ENCODE results near the gene IVD.

DNA sequence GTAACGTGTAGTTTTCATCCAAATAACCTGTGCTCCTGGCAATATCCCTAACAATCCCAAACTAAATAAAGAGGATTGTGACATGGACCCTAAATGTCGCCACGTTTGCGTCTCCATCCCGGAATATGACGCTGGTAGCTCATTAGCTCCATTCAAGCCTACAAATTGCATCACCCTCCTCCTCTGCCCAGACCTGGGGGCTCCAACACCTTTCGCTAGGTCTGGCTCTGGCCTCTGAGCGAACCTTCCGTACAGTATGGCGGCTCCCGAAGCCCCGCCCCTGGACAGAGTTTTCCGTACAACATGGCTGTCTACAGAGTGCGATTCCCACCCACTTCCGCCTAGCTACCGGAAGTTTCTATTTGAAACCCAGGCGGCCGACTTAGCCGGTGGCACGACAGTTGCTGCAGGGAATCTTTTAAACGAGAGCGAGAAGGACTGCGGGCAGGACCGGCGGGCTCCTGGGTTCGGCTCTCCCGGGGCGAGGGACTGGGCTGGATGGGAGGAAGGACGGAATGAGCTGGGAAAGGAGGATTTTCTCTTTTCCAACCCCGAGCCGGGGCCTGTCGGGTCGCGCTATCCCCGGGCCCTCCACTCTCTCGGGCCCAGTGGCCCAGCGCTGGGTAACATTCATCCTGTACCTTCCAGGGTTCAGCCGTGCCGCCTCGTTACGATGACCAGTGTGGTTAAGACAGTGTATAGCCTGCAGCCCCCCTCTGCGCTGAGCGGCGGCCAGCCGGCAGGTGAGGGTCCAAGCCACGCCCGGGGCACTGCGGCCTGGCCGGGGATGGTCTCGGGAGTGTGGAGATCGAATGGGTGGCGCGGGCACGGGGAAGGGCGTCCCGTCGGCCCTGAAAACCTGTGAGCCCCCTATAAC is 22.8 kb upstream of the IVD start, which contains the start of gene KNSTRN:
- TF ChIP-seq SPI1 (IDR thresholded peaks at IDR 0.05; ENCODE audit: low read depth, low read length) (no peak; the same call in 1 of the 2 replicates), POLR2AphosphoS5 (IDR thresholded peaks at IDR 0.05; ENCODE audit: low read depth, low read length) (peak; percentile 64; the same call in 1 of the 2 replicates), POLR2A (IDR thresholded peaks at IDR 0.05; ENCODE audit: low read depth, low read length) (peak; percentile 63; the same call in 1 of the 2 replicates), TAF1 (IDR thresholded peaks at IDR 0.05; ENCODE audit: low read depth, low read length) (peak; percentile 67; the same call in 1 of the 2 replicates), POU2F2 (IDR thresholded peaks at IDR 0.05; ENCODE audit: low read depth, low read length) (no peak)

Measured in GM12891 (cell line).